IMR-90 (cell line): ENCODE results near the gene NOS3. TPM values are rescaled to one million over a fixed set of nuclear protein-coding genes. Genes with fewer than 3 reads are reported as not detected.

Experiments
- ATAC-seq: fragments of 200-7000 bp; cut with Tn5 transposase; 2 replicates; pipeline ENCODE4 v1.9.1; 2020; ENCODE audit warnings: low read depth, mild to moderate bottlenecking, moderate library complexity
- BruUV-seq: library from RNA; stranded (reverse); fragments of 400-500 nt; replicated peaks from 2 replicates; lab custom pipeline; 2021; lab: Mats Ljungman, UMichigan
- CTCF ChIA-PET: fragments of 300-600 bp; formaldehyde crosslinking; extraction: SDS; loops from one replicate; lab custom pipeline; 2021; ENCODE audit warnings: antibody characterized with exemption; lab: Yijun Ruan, JAX
- POLR2A ChIA-PET: fragments of 300-600 bp; sonication (Branson Sonifier 250); formaldehyde crosslinking; loops from one replicate; lab custom pipeline; 2022; ENCODE audit warnings: antibody characterized with exemption; ENCODE audit not compliant: unreplicated experiment; lab: Charles Lee
- DNase-seq: peaks from one replicate; pipeline ENCODE4 v3.0.0; 2013
- H2AFZ ChIP-seq: replicated peaks from 2 replicates; pipeline ENCODE3; 2013; ENCODE audit warnings: low read length, mild to moderate bottlenecking; ENCODE audit not compliant: poor library complexity
- H2AK5ac ChIP-seq: 2 replicates; pipeline ENCODE4 v1.6.1; 2013; ENCODE audit warnings: low read depth, low read length, inconsistent platforms
- H2AK9ac ChIP-seq: replicated peaks from 2 replicates; pipeline ENCODE3; 2013; ENCODE audit warnings: mild to moderate bottlenecking, low read depth, low read length, moderate library complexity; ENCODE audit not compliant: poor library complexity
- H2BK120ac ChIP-seq: 2 replicates; pipeline ENCODE4 v1.6.1; 2013; ENCODE audit warnings: low read depth, low read length, inconsistent platforms
- H2BK15ac ChIP-seq: 3 replicates; pipeline ENCODE4 v1.6.1; 2013; ENCODE audit warnings: low read depth, low read length, inconsistent platforms
- H2BK20ac ChIP-seq: 2 replicates; pipeline ENCODE4 v1.6.1; 2013; ENCODE audit warnings: low read depth, mild to moderate bottlenecking, inconsistent platforms, low read length, moderate library complexity
- H2BK5ac ChIP-seq: 2 replicates; pipeline ENCODE4 v1.6.1; 2013; ENCODE audit warnings: mild to moderate bottlenecking, low read depth, low read length, inconsistent platforms; ENCODE audit not compliant: poor library complexity, severe bottlenecking
- H3K14ac ChIP-seq: replicated peaks from 2 replicates; pipeline ENCODE4 v1.6.1; 2013; ENCODE audit warnings: low read depth, low read length, inconsistent platforms
- H3K18ac ChIP-seq: 2 replicates; pipeline ENCODE4 v1.6.1; 2013; ENCODE audit warnings: low read depth, low read length, control low read depth
- H3K23ac ChIP-seq: 2 replicates; pipeline ENCODE4 v1.6.1; 2013; ENCODE audit warnings: low read depth, low read length, inconsistent platforms
- H3K27ac ChIP-seq: 2 replicates; pipeline ENCODE4 v1.5.1; 2013; ENCODE audit warnings: mild to moderate bottlenecking, control low read depth, low read length; ENCODE audit not compliant: insufficient read depth
- H3K27me3 ChIP-seq: 2 replicates; pipeline ENCODE4 v1.6.1; 2013; ENCODE audit warnings: low read length; ENCODE audit not compliant: control insufficient read depth, insufficient read depth
- H3K36me3 ChIP-seq: 2 replicates; pipeline ENCODE4 v1.6.1; 2013; ENCODE audit warnings: low read length, mixed read lengths; ENCODE audit not compliant: control insufficient read depth, insufficient read depth
- H3K4ac ChIP-seq: 2 replicates; pipeline ENCODE4 v1.6.1; 2013; ENCODE audit warnings: low read depth, low read length, inconsistent platforms
- H3K4me1 ChIP-seq: 2 replicates; pipeline ENCODE4 v1.6.1; 2013; ENCODE audit warnings: low read length, mixed read lengths; ENCODE audit not compliant: control insufficient read depth, insufficient read depth
- H3K4me2 ChIP-seq: 2 replicates; pipeline ENCODE4 v1.6.1; 2013; ENCODE audit warnings: low read depth, mild to moderate bottlenecking, control low read depth, low read length, moderate library complexity
- H3K4me3 ChIP-seq: 2 replicates; pipeline ENCODE4 v1.5.1; 2013; ENCODE audit warnings: low read depth, mild to moderate bottlenecking, control low read depth, low read length, moderate library complexity; ENCODE audit not compliant: insufficient read depth
- H3K56ac ChIP-seq: 2 replicates; pipeline ENCODE4 v1.6.1; 2013; ENCODE audit warnings: low read length, inconsistent platforms; ENCODE audit not compliant: insufficient read depth; ENCODE audit errors: extremely low read depth
- H3K79me1 ChIP-seq, 2 experiments: 2 replicates each; pipeline ENCODE4 v1.6.1; 2013; ENCODE audit warnings: low read length in 2 of 2, inconsistent platforms in 1 of 2, low read depth in 1 of 2
- H3K9ac ChIP-seq: 2 replicates; pipeline ENCODE4 v1.6.1; 2013; ENCODE audit warnings: low read depth, low read length, control low read depth
- H3K9me1 ChIP-seq: 2 replicates; pipeline ENCODE4 v1.6.1; 2013; ENCODE audit warnings: low read length, inconsistent platforms; ENCODE audit not compliant: insufficient read depth
- H3K9me3 ChIP-seq: 2 replicates; pipeline ENCODE4 v1.6.1; 2013; ENCODE audit warnings: low read length; ENCODE audit not compliant: control insufficient read depth, insufficient read depth
- H4K20me1 ChIP-seq: 2 replicates; pipeline ENCODE4 v1.6.1; 2013; ENCODE audit warnings: low read length, inconsistent platforms; ENCODE audit not compliant: insufficient read depth
- H4K5ac ChIP-seq: 2 replicates; pipeline ENCODE4 v1.6.1; 2013; ENCODE audit warnings: mild to moderate bottlenecking, low read depth, low read length, control low read depth
- H4K8ac ChIP-seq, 2 experiments: 2 replicates each; pipeline ENCODE4 v1.6.1; 2013; ENCODE audit warnings: low read depth in 2 of 2, low read length in 2 of 2, control low read depth in 1 of 2, inconsistent platforms in 1 of 2
- H4K91ac ChIP-seq: 2 replicates; pipeline ENCODE4 v1.6.1; 2013; ENCODE audit warnings: low read depth, low read length, inconsistent platforms; ENCODE audit not compliant: insufficient read depth
- WGBS, 2 experiments: methylation state at CpG; one replicate each; pipeline versions ENCODE4 v1.1.5 to v1.1.7; 2013; ENCODE audit warnings: missing lambda C conversion rate in 2 of 2; ENCODE audit not compliant: insufficient read length in 1 of 2; ENCODE audit errors: extremely low coverage in 2 of 2; 5-methylcytosine and 5-hydroxymethylcytosine counted together
- dilution Hi-C: fragments of 300-500 bp; cut with HindIII; formaldehyde crosslinking; loops from one replicate; pipeline ENCODE4 v1.14.3; 2018; ENCODE audit warnings: low sequenced_read_pairs; ENCODE audit not compliant: unreplicated experiment
- in situ Hi-C: fragments of 300-500 bp; cut with MboI; formaldehyde crosslinking; loops from 3 replicates; pipeline ENCODE4 v1.14.3; 2019; ENCODE audit warnings: low sequenced_read_pairs, inconsistent platforms, mixed read lengths
- intact Hi-C: fragments of 100-400 bp; cut with micrococcal nuclease; formaldehyde crosslinking; loops from 2 replicates; pipeline ENCODE4 v1.10.0; 2022
- polyA plus RNA-seq, 3 experiments: library from polyadenylated mRNA; depleted of rRNA; stranded (reverse); fragments of >200 nt; gene quantifications; 2 replicates each; pipeline ENCODE4 v1.2.3, GENCODE V29; 2012; ENCODE audit warnings: low replicate concordance in 1 of 3
- total RNA-seq: library from RNA; depleted of rRNA; stranded (reverse); fragments of >200 nt; gene quantifications from 2 replicates; pipeline ENCODE4 v1.2.3, GENCODE V29; 2012
- TF ChIP-seq, protein P1 (sequence below): conservative IDR thresholded peaks from 2 replicates; pipeline ENCODE4 v1.5.1; 2012; ENCODE audit warnings: mild to moderate bottlenecking, low read depth, low read length, improper control_type of control experiment

Gene NOS3
- total and polyA plus RNA-seq, 2 of the 4 experiments (the other 2 are of a cell fraction), result 0.72 to 2.0 TPM

DNA sequence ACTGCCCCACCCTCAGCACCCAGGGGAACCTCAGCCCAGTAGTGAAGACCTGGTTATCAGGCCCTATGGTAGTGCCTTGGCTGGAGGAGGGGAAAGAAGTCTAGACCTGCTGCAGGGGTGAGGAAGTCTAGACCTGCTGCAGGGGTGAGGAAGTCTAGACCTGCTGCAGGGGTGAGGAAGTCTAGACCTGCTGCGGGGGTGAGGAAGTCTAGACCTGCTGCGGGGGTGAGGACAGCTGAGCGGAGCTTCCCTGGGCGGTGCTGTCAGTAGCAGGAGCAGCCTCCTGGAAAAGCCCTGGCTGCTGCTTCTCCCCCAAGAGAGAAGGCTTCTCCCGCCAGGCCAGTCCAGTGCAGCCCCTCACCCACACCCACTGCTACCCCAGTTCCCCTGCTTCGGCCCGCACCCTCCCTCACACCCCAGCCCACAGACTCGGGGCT is 6.3 kb downstream of the NOS3 start:
- in situ Hi-C loops (loop anchor here (25.0 kb wide), 1 partner anchor 585 kb away; a partner anchor contains a TSS), dilution Hi-C loops (no loop called here), intact Hi-C loops (no loop called here)
- Histone ChIP-seq H3K27me3 (peaks cover 8% of the 10 kb centered on the region), H3K23ac (no peak overlapping the region), H3K9me1 (no peaks in the 10 kb centered on the region), H3K14ac (no peak overlapping the region), H2AK9ac (no peak overlapping the region), H3K4ac (no peak overlapping the region), H2BK20ac (no peak overlapping the region), H3K18ac (no peak overlapping the region), H4K91ac (no peak overlapping the region), H2BK5ac (no peak overlapping the region), H2BK15ac (no peak overlapping the region), H3K4me1 (peaks cover 4% of the 10 kb centered on the region; the same call in 1 of the 2 replicates), H4K8ac (no peak overlapping the region), H3K56ac (no peak overlapping the region), H3K9me3 (no peaks in the 10 kb centered on the region), H3K4me3 (no peak overlapping the region), H2BK120ac (no peak overlapping the region), H3K36me3 (no peaks in the 10 kb centered on the region), H3K4me2 (no peak overlapping the region), H2AFZ (no peak overlapping the region), H4K20me1 (no peaks in the 10 kb centered on the region), H4K5ac (no peak overlapping the region), H3K79me1 (no peaks in the 10 kb centered on the region), H3K9ac (no peak overlapping the region), H2AK5ac (no peak overlapping the region), H3K27ac (no peak overlapping the region)
- no TSS peak for BruUV-seq
- POLR2A ChIA-PET, result no interaction called here
- CTCF ChIA-PET, result no interaction called here
- ATAC-seq (no peak), DNase-seq (no peak)
- 100% methylated on average over 3 of the region's 8 CpGs; no CpG with 5 or more reads in 1 of the 2 experiments for WGBS, 2 experiments
- TF ChIP-seq, protein P1, sequence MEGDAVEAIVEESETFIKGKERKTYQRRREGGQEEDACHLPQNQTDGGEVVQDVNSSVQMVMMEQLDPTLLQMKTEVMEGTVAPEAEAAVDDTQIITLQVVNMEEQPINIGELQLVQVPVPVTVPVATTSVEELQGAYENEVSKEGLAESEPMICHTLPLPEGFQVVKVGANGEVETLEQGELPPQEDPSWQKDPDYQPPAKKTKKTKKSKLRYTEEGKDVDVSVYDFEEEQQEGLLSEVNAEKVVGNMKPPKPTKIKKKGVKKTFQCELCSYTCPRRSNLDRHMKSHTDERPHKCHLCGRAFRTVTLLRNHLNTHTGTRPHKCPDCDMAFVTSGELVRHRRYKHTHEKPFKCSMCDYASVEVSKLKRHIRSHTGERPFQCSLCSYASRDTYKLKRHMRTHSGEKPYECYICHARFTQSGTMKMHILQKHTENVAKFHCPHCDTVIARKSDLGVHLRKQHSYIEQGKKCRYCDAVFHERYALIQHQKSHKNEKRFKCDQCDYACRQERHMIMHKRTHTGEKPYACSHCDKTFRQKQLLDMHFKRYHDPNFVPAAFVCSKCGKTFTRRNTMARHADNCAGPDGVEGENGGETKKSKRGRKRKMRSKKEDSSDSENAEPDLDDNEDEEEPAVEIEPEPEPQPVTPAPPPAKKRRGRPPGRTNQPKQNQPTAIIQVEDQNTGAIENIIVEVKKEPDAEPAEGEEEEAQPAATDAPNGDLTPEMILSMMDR, result no peak
